Loucy (cell line): ENCODE measurements around the gene RPL21.

Source experiments
- EZH2phosphoT487 ChIP-seq: fragments of 200-600 bp; IDR thresholded peaks from 2 replicates; pipeline ENCODE4 v1.6.1; 2018; ENCODE audit warnings: antibody characterized with exemption, mild to moderate bottlenecking, moderate library complexity, borderline replicate concordance
- TF ChIP-seq, protein P1 (sequence below): fragments of 200-600 bp; sonication (generic); conservative IDR thresholded peaks from 2 replicates; pipeline ENCODE4 v1.5.1; 2014; ENCODE audit warnings: mild to moderate bottlenecking, antibody characterized with exemption, low read length

DNA sequence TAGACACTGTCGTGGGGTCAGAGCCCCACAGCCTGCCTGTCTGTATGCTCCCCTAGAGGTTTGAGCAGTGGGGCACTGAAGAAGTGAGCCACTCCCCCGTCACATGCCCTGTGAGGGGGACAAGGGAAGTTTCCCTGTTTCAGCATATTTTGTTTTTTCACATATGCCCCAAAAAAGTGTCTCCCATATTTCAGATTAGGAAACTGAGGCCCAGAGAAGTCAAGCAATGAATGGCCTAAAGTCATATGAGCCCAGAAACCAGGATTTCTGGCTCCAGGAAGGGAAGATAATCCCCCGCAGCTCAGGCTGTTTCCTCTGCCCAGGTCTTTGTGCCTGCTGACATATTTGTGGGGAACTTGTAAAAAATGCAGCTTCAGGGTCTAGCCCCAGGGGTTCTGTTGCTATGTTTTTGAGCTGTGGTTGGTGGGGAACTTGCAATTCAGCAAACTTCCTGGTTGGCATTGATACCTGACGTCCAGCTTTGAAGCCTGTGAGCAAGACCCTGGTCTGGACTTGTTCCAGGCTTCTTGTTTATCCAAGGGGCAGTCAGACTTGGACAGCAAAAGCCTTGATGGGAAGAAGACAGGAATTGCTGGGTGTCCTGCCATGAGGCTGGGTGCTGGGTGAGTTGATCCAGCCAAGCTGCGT, 28.8 kb downstream of the RPL21 start:
- TF ChIP-seq, protein P1, sequence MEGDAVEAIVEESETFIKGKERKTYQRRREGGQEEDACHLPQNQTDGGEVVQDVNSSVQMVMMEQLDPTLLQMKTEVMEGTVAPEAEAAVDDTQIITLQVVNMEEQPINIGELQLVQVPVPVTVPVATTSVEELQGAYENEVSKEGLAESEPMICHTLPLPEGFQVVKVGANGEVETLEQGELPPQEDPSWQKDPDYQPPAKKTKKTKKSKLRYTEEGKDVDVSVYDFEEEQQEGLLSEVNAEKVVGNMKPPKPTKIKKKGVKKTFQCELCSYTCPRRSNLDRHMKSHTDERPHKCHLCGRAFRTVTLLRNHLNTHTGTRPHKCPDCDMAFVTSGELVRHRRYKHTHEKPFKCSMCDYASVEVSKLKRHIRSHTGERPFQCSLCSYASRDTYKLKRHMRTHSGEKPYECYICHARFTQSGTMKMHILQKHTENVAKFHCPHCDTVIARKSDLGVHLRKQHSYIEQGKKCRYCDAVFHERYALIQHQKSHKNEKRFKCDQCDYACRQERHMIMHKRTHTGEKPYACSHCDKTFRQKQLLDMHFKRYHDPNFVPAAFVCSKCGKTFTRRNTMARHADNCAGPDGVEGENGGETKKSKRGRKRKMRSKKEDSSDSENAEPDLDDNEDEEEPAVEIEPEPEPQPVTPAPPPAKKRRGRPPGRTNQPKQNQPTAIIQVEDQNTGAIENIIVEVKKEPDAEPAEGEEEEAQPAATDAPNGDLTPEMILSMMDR: no peak
- TF ChIP-seq EZH2phosphoT487: no peak
